Natural killer cell (primary cell): ENCODE measurements around the gene RRAS. TPM values are rescaled to one million over a fixed set of nuclear protein-coding genes. Genes with fewer than 3 reads are reported as not detected.

ENCODE experiments used
- ATAC-seq, 3 donors: fragments of 150-1000 bp in 2 of 3; fragments of 200-7000 bp in 1 of 3; cut with Tn5 transposase; 1 replicate in 1 of 3; 2 replicates in 2 of 3; pipeline ENCODE4 v1.10.0; 2021; ENCODE audit warnings: mild to moderate bottlenecking in 2 of 3, moderate library complexity in 2 of 3
- DNase-seq, 2 donors: peaks; one replicate each; pipeline versions ENCODE4 v3.0.0 to v3.0.0-alpha.2; 2013 to 2021; ENCODE audit warnings: mixed read lengths in 1 of 2
- H3K27ac ChIP-seq: one replicate; pipeline ENCODE4 v1.5.1; 2013; ENCODE audit warnings: mild to moderate bottlenecking, low read length
- H3K27me3 ChIP-seq: one replicate; pipeline ENCODE4 v1.6.1; 2013; ENCODE audit warnings: low read length; ENCODE audit not compliant: control insufficient read depth, insufficient read depth
- H3K36me3 ChIP-seq: one replicate; pipeline ENCODE4 v1.6.1; 2013; ENCODE audit warnings: low read length; ENCODE audit not compliant: control insufficient read depth, insufficient read depth
- H3K4me1 ChIP-seq: one replicate; pipeline ENCODE4 v1.6.1; 2013; ENCODE audit warnings: low read length; ENCODE audit not compliant: control insufficient read depth, insufficient read depth
- H3K4me3 ChIP-seq: one replicate; pipeline ENCODE4 v1.5.1; 2013; ENCODE audit warnings: low read length
- H3K9me3 ChIP-seq: one replicate; pipeline ENCODE4 v1.6.1; 2013; ENCODE audit warnings: low read length; ENCODE audit not compliant: control insufficient read depth, insufficient read depth
- H3K27ac Mint-ChIP-seq, 2 donors: one replicate each; pipeline ENCODE4 v1.8.0; 2022; ENCODE audit warnings: mild to moderate bottlenecking in 2 of 2, mixed read lengths in 2 of 2, moderate library complexity in 1 of 2
- H3K27me3 Mint-ChIP-seq, 2 donors: one replicate each; pipeline ENCODE4 v1.8.0; 2022; ENCODE audit warnings: low read depth in 2 of 2, mixed read lengths in 2 of 2
- H3K36me3 Mint-ChIP-seq: one replicate; pipeline ENCODE4 v1.8.0; 2022; ENCODE audit warnings: mixed read lengths
- H3K4me1 Mint-ChIP-seq, 2 donors: one replicate each; pipeline ENCODE4 v1.8.0; 2022; ENCODE audit warnings: mixed read lengths in 2 of 2
- H3K4me3 Mint-ChIP-seq: one replicate; pipeline ENCODE4 v1.8.0; 2022; ENCODE audit warnings: mild to moderate bottlenecking, moderate library complexity, mixed read lengths
- H3K9me3 Mint-ChIP-seq, 2 donors: one replicate each; pipeline ENCODE4 v1.8.0; 2022; ENCODE audit warnings: mixed read lengths in 2 of 2
- CTCF ChIP-seq: fragments of 200-600 bp; IDR thresholded peaks from one replicate; pipeline ENCODE4 v1.8.0; 2022; ENCODE audit warnings: antibody characterized with exemption
- WGBS: methylation state at CpG from one replicate; pipeline ENCODE4 v1.1.7; 2013; ENCODE audit warnings: missing lambda C conversion rate; ENCODE audit not compliant: insufficient coverage; 5-methylcytosine and 5-hydroxymethylcytosine counted together
- intact Hi-C: fragments of 100-400 bp; cut with micrococcal nuclease; formaldehyde crosslinking; loops from one replicate; pipeline ENCODE4 v1.14.2; 2022
- total RNA-seq, 4 donors: library from RNA; stranded (reverse); fragments of 120-200 nt in 1 of 4; gene quantifications; one replicate each; pipeline versions ENCODE4 v1.2.3 to v1.2.4, GENCODE V29; 2013 to 2022

The RRAS gene
- total RNA-seq, 3 donors from 2014 or later (not counting 1 experiment from before 2014, with no cell fraction given) = 2.0 to 7.7 (median 5.9) TPM

GRCh38 chr19:49658139-49658517, 18.2 kb upstream of the RRAS start:
- Mint-ChIP-seq H3K9me3 (no peaks in the 10 kb centered on the region), H3K36me3 (no peaks in the 10 kb centered on the region)
- intact Hi-C loops = no loop called here

GRCh38 chr19:49657493-49658138, 17.7 kb upstream of the RRAS start:
- Mint-ChIP-seq H3K4me3 (no peak overlapping the region), H3K4me1 (peaks cover 20 to 35% of the 10 kb centered on the region in 2 donors), H3K9me3 (no peaks in the 10 kb centered on the region), H3K36me3 (no peaks in the 10 kb centered on the region), H3K27ac (peak overlapping the region; percentile 11 to 70), H3K27me3 (no peaks in the 10 kb centered on the region)
- no peak for TF ChIP-seq CTCF
- Histone ChIP-seq H3K4me1 (peaks cover 29% of the 10 kb centered on the region), H3K36me3 (peaks cover 83% of the 10 kb centered on the region), H3K27me3 (no peaks in the 10 kb centered on the region), H3K27ac (no peak overlapping the region), H3K4me3 (no peak overlapping the region), H3K9me3 (no peaks in the 10 kb centered on the region)
- 96% methylated on average over 22 of the region's 22 CpGs for WGBS
- intact Hi-C loops = no loop called here
- DNase-seq (no peak), ATAC-seq (no peak)

More at GRCh38 chr19:49658139-49658517, 18.2 kb upstream of the RRAS start:
- no peak for TF ChIP-seq CTCF
- WGBS = 95% methylated on average over 13 of the region's 15 CpGs
- ATAC-seq = no peak
- Histone ChIP-seq H3K9me3 (no peaks in the 10 kb centered on the region), H3K36me3 (peaks cover 81% of the 10 kb centered on the region), H3K27ac (no peak overlapping the region), H3K4me1 (peaks cover 34% of the 10 kb centered on the region), H3K27me3 (no peaks in the 10 kb centered on the region), H3K4me3 (no peak overlapping the region)
- Mint-ChIP-seq H3K4me1 (peaks cover 20 to 40% of the 10 kb centered on the region in 2 donors), H3K27me3 (no peaks in the 10 kb centered on the region), H3K27ac (peak overlapping the region in 1 of 2 donors; percentile 70), H3K4me3 (no peak overlapping the region)
- no peak for DNase-seq

GRCh38 chr19:49656456-49657109, 16.6 kb upstream of the RRAS start:
- Histone ChIP-seq H3K9me3 (no peaks in the 10 kb centered on the region), H3K4me3 (no peak overlapping the region), H3K4me1 (peaks cover 28% of the 10 kb centered on the region), H3K27ac (peak overlapping the region; percentile 72), H3K27me3 (no peaks in the 10 kb centered on the region), H3K36me3 (peaks cover 76% of the 10 kb centered on the region)
- H3K4me3 Mint-ChIP-seq = peak overlapping the region; percentile 63
- H3K4me1 Mint-ChIP-seq = peaks cover 20 to 31% of the 10 kb centered on the region in 2 donors
- ATAC-seq = peak in 1 of 3 donors; percentile 6
- DNase-seq = no peak
- no peaks in the 10 kb centered on the region for H3K27me3 Mint-ChIP-seq
- no peaks in the 10 kb centered on the region for H3K36me3 Mint-ChIP-seq
- no peak for TF ChIP-seq CTCF
- 93% methylated on average over 17 of the region's 17 CpGs for WGBS
- H3K9me3 Mint-ChIP-seq = no peaks in the 10 kb centered on the region
- intact Hi-C loops = no loop called here
- H3K27ac Mint-ChIP-seq = peak overlapping the region; percentile 90 to 96
